LNCaP clone FGC (cell line): Measurements from ENCODE around the gene RHEB.

Source experiments
- DNase-seq: peaks from one replicate; pipeline ENCODE4 v3.0.0-alpha.2; 2011; ENCODE audit warnings: low read depth
- H3K4me3 ChIP-seq: 2 replicates; pipeline ENCODE4 v1.5.1; 2011; ENCODE audit warnings: mild to moderate bottlenecking, low read depth, low read length, control low read depth
- TF ChIP-seq, protein P1 (sequence below): IDR thresholded peaks from 2 replicates; pipeline ENCODE4 v1.5.1; 2012; ENCODE audit warnings: mild to moderate bottlenecking; ENCODE audit not compliant: control insufficient read depth, insufficient read depth; ENCODE audit errors: extremely low read depth

RHEB gene

DNA sequence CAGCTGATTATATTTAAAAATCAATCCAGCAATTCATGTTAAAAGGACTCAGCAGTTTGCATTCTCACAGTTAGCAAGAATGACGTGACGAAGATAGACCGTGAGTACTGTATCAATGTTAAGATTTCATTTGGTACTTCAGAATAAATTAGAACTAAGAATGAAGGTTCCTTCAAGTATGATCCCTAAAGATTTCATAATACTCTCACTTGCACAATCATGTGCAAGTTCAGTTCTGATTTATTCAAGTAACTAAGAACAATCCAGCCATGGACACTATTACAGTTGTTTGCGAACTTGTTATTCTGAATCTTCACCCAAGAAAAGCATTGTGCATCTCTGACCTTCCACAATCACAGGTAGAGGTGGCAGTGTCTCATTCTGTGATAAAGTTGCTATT, 7.7 kb downstream of the RHEB start:
- no peak overlapping the region for H3K4me3 ChIP-seq
- TF ChIP-seq, protein P1, sequence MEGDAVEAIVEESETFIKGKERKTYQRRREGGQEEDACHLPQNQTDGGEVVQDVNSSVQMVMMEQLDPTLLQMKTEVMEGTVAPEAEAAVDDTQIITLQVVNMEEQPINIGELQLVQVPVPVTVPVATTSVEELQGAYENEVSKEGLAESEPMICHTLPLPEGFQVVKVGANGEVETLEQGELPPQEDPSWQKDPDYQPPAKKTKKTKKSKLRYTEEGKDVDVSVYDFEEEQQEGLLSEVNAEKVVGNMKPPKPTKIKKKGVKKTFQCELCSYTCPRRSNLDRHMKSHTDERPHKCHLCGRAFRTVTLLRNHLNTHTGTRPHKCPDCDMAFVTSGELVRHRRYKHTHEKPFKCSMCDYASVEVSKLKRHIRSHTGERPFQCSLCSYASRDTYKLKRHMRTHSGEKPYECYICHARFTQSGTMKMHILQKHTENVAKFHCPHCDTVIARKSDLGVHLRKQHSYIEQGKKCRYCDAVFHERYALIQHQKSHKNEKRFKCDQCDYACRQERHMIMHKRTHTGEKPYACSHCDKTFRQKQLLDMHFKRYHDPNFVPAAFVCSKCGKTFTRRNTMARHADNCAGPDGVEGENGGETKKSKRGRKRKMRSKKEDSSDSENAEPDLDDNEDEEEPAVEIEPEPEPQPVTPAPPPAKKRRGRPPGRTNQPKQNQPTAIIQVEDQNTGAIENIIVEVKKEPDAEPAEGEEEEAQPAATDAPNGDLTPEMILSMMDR: no peak
- no peak for DNase-seq

- no peak for DNase-seq
- no peak overlapping the region for H3K4me3 ChIP-seq
- TF ChIP-seq, protein P1: no peak
Observed at GRCh38 chr7:151511270-151511669, 8.4 kb downstream of the RHEB start.

DNA sequence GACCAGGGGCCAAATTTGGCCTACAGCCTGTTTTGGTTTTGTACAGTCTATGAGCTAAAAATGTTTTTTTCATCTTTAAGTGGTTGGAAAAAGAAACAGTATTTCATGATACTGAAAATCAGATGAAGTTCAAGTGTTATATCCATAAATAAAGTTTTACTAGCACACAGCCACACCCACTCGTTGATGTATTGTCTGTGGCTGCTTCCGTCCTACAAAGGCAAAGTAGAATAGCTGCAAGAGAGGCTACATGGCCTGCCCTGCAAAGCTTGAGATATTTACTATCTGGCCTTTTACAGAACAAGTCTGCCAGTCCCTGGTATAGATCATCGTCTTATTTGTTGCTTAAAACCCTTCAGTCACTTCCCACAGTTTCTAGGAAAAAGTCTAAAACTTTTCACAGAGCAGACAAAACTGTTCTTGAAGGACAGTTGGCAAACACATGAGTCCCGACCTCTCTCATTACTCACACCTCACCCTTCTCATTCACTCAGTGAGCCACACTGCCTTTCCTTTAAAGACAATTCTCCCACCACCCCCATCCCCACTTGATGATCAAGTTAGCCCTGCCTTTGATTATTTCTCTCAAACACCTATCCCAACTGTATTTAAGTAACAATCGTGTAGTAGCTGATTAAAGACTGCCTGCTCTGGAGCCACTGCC, 9.9 kb downstream of the RHEB start:
- H3K4me3 ChIP-seq: no peak overlapping the region

DNA sequence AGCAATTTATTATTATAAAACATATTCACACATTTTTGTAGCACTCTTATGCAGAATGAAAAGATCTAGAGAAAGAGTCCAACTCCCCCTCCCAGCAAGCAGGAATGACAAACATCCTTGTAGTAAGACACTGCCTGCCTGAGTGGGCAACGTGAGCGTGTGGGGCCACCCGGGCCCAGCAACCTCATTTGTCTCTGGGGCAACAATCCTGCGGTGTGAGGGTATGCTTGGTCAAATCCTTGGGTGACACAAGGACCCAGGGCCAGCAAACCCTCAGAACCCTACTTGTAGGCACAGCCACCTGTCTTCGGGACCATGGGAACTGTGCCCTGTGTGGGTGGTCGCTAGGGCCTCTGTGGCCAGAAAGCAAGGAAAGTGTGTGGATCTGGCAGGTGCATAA, 10.7 kb downstream of the RHEB start:
- TF ChIP-seq, protein P1: no peak
- no peak overlapping the region for H3K4me3 ChIP-seq
- no peak for DNase-seq

More for the DNA sequence above, 9.9 kb downstream of the RHEB start:
- TF ChIP-seq, protein P1: no peak
- no peak for DNase-seq

- TF ChIP-seq, protein P1: no peak
- DNase-seq: no peak
- H3K4me3 ChIP-seq: no peak overlapping the region
Observed at GRCh38 chr7:151507806-151508205, 11.9 kb downstream of the RHEB start.

- TF ChIP-seq, protein P1: no peak
- DNase-seq: no peak
- H3K4me3 ChIP-seq: no peak overlapping the region
Observed at GRCh38 chr7:151506901-151507382, 12.8 kb downstream of the RHEB start.
